Measurements from ENCODE around the gene ADGRL3.

DNA sequence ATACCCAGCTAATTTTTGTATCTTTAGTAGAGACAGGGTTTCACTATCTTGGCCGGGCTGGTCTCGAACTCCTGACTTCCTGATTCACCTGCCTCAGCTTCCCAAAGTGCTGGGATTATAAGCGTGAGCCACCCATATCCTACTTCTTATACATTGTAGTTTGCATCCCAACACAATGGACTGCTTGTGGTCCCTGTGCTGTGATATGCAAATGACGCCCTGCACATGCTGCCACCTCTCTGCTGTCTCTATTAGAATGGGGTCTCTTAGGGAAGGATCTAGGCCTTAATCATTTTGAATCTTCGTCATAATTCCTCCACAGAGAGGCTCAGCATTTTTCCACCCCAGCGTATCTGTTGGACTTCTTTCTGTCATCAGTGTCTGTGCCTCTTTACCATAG lies 595.9 kb downstream of the ADGRL3 start:
- TF ChIP-seq, protein P1, sequence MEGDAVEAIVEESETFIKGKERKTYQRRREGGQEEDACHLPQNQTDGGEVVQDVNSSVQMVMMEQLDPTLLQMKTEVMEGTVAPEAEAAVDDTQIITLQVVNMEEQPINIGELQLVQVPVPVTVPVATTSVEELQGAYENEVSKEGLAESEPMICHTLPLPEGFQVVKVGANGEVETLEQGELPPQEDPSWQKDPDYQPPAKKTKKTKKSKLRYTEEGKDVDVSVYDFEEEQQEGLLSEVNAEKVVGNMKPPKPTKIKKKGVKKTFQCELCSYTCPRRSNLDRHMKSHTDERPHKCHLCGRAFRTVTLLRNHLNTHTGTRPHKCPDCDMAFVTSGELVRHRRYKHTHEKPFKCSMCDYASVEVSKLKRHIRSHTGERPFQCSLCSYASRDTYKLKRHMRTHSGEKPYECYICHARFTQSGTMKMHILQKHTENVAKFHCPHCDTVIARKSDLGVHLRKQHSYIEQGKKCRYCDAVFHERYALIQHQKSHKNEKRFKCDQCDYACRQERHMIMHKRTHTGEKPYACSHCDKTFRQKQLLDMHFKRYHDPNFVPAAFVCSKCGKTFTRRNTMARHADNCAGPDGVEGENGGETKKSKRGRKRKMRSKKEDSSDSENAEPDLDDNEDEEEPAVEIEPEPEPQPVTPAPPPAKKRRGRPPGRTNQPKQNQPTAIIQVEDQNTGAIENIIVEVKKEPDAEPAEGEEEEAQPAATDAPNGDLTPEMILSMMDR (IDR thresholded peaks at IDR 0.05): no peak
- no peak for TF ChIP-seq EP300 (IDR thresholded peaks at IDR 0.05)
